Prostate gland (tissue), 2 donors: ENCODE results near the gene BBS9. TPM values are rescaled to one million over a fixed set of nuclear protein-coding genes. Genes with fewer than 3 reads are reported as not detected.

Experiments used
- DNase-seq: peaks from one replicate; pipeline ENCODE4 v3.0.0-alpha.2; 2019; ENCODE audit warnings: low spot score
- H3K27ac ChIP-seq, 2 donors: fragments of 200-600 bp; sonication (generic); 2 replicates each; pipeline ENCODE4 v1.5.1; 2017 to 2019
- H3K27me3 ChIP-seq: fragments of 200-600 bp; sonication (generic); replicated peaks from 2 replicates; pipeline ENCODE4 v1.5.1; 2019; ENCODE audit not compliant: insufficient read depth
- H3K36me3 ChIP-seq, 2 donors: fragments of 200-600 bp; sonication (generic); 1 replicate in 1 of 2; 2 replicates in 1 of 2; pipeline versions ENCODE4 v1.5.1 to v1.8.1; 2017 to 2019
- H3K4me1 ChIP-seq: fragments of 200-600 bp; sonication (generic); replicated peaks from 2 replicates; pipeline ENCODE4 v1.5.1; 2019
- H3K4me3 ChIP-seq, 2 donors: fragments of 200-600 bp; sonication (generic); 2 replicates each; pipeline ENCODE4 v1.5.1; 2017 to 2019
- H3K9me3 ChIP-seq: fragments of 200-600 bp; sonication (generic); 2 replicates; pipeline ENCODE4 v1.5.1; 2017
- POLR2A ChIP-seq: fragments of 450-650 bp; IDR thresholded peaks from one replicate; pipeline ENCODE4 v1.6.1; 2016; ENCODE audit warnings: antibody characterized with exemption, mild to moderate bottlenecking
- POLR2AphosphoS5 ChIP-seq: sonication (generic); formaldehyde crosslinking; IDR thresholded peaks from one replicate; pipeline ENCODE4 v1.6.1; 2017; ENCODE audit warnings: antibody characterized with exemption
- WGBS: methylation state at CpG from one replicate; pipeline ENCODE4 v1.1.5; 2018; 5-methylcytosine and 5-hydroxymethylcytosine counted together
- intact Hi-C: fragments of 100-400 bp; cut with DNase I; formaldehyde crosslinking; loops from one replicate; pipeline ENCODE4 v1.14.2; 2022
- total RNA-seq, 2 donors: library from RNA; depleted of rRNA; stranded (reverse); fragments of >200 nt; gene quantifications; one replicate each; pipeline ENCODE4 v1.1.0, GENCODE V29; 2016
- TF ChIP-seq, protein P1 (sequence below), 4 experiments: fragments of 200-600 bp in 2 of 4; fragments of 450-650 bp in 2 of 4; sonication (generic) in 2 of 4; IDR thresholded peaks; 1 replicate in 3 of 4; 2 replicates in 1 of 4; pipeline ENCODE4 v1.5.1; 2016 to 2019; ENCODE audit warnings: antibody characterized with exemption in 4 of 4, mild to moderate bottlenecking in 2 of 4, moderate library complexity in 2 of 4

The BBS9 gene
- total RNA-seq, 2 donors from 2014 or later, result 19.6 to 36.8 TPM

DNA sequence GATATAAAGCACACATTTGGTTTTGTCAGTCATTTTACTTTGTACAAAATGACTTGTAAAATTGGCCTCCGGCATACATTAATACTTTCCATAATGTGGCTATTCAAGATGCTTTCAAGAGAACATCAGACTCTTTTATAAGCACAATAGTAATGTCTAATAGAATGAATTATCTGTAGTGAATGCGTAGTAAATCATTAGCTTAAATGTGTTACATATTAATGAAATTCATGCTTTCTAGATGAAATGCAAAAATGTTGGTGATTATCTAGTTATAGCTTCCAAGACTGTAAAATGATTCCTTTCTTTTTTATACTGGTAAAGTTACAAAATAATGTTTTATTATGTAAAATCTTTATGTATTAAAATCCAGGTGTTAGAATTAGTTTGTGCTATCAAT is 144.0 kb downstream of the BBS9 start:
- H3K27ac ChIP-seq, result no peak overlapping the region
- DNase-seq, result no peak
- no peaks in the 10 kb centered on the region for H3K9me3 ChIP-seq
- no peaks in the 10 kb centered on the region for H3K36me3 ChIP-seq
- intact Hi-C loops, result no loop called here
- no peak for TF ChIP-seq POLR2A
- H3K4me1 ChIP-seq, result no peaks in the 10 kb centered on the region
- H3K4me3 ChIP-seq, result no peak overlapping the region
- H3K27me3 ChIP-seq, result no peaks in the 10 kb centered on the region
- 97% methylated on average over 2 of the region's 2 CpGs for WGBS

DNA sequence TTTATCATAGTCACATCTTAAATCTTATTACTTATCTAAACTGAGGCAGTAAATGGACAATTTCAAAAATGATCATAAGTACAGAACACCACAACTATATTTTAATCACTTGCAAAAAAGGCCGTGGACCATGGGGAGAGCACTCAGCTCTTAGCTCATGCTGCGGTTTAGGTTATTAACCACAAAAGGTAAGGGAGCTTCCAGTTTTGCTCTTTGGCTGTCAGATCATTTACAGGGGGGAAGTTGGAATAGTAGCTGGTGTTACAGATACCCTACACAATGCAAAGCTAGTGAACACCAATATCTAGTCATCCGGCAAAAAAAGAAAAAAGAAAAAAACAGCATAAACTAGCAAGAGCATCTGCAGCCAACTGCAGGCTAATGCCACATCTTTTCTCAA is 147.0 kb downstream of the BBS9 start:
- Histone ChIP-seq H3K4me3 (no peak overlapping the region), H3K9me3 (no peaks in the 10 kb centered on the region), H3K27me3 (no peaks in the 10 kb centered on the region), H3K36me3 (no peaks in the 10 kb centered on the region), H3K27ac (no peak overlapping the region), H3K4me1 (no peaks in the 10 kb centered on the region)
- WGBS, result 93% methylated on average over 3 of the region's 3 CpGs
- TF ChIP-seq POLR2AphosphoS5 (no peak), POLR2A (no peak)
- TF ChIP-seq, protein P1, sequence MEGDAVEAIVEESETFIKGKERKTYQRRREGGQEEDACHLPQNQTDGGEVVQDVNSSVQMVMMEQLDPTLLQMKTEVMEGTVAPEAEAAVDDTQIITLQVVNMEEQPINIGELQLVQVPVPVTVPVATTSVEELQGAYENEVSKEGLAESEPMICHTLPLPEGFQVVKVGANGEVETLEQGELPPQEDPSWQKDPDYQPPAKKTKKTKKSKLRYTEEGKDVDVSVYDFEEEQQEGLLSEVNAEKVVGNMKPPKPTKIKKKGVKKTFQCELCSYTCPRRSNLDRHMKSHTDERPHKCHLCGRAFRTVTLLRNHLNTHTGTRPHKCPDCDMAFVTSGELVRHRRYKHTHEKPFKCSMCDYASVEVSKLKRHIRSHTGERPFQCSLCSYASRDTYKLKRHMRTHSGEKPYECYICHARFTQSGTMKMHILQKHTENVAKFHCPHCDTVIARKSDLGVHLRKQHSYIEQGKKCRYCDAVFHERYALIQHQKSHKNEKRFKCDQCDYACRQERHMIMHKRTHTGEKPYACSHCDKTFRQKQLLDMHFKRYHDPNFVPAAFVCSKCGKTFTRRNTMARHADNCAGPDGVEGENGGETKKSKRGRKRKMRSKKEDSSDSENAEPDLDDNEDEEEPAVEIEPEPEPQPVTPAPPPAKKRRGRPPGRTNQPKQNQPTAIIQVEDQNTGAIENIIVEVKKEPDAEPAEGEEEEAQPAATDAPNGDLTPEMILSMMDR (IDR thresholded peaks at IDR 0.05), result no peak
- intact Hi-C loops, result no loop called here
- DNase-seq, result no peak

DNA sequence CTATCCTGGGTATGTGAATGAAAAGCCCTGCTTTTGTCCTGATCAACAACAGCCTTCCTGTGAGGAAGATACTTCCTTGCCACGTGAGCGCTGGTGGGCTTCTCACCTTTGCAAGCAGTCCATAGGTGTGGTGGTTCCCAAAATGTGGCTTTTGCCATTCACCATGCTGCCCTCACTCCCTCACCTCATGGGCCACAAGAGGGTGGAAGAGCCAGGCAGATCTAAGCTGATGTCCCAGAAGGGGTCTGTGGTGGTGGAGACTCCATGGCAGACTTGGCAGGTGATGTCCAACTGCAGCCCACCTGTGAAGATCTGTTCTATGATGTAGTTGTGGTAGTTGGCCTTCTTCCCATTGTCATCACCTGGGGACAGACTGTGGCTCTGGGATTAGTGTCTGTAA is 147.4 kb downstream of the BBS9 start:
- DNase-seq, result no peak
- WGBS, result 100% methylated on average over 2 of the region's 2 CpGs
- no peak overlapping the region for H3K27ac ChIP-seq
- no peaks in the 10 kb centered on the region for H3K9me3 ChIP-seq
- TF ChIP-seq, protein P1 (IDR thresholded peaks at IDR 0.05), result no peak
- TF ChIP-seq POLR2A (no peak), POLR2AphosphoS5 (no peak)
- no peaks in the 10 kb centered on the region for H3K27me3 ChIP-seq
- intact Hi-C loops, result no loop called here
- no peaks in the 10 kb centered on the region for H3K4me1 ChIP-seq
- no peaks in the 10 kb centered on the region for H3K36me3 ChIP-seq
- H3K4me3 ChIP-seq, result no peak overlapping the region

DNA sequence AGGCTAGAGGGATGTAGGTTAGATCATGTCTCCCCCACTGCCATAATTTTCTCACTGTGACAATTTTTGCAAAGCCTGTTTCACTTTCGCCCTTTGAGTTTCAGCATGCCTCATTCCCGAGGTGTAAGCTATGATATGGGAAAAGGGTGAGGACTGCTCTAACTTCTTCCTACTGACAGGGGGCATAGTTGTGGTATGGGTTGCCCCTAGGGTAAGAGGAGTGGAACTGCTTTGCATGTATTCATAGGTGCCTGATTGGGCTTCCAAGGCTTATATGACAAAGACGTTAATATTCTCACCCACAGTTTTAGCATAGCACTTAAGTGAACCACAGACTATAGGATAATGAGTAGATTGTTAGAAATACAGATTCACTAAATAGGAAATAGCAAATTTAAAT is 148.7 kb downstream of the BBS9 start:
- 96% methylated on average over 3 of the region's 3 CpGs for WGBS
- TF ChIP-seq, protein P1 (IDR thresholded peaks at IDR 0.05), result no peak
- TF ChIP-seq POLR2A (no peak), POLR2AphosphoS5 (no peak)
- H3K27ac ChIP-seq, result no peak overlapping the region
- H3K4me1 ChIP-seq, result no peaks in the 10 kb centered on the region
- no peak overlapping the region for H3K4me3 ChIP-seq
- no peaks in the 10 kb centered on the region for H3K9me3 ChIP-seq
- no peaks in the 10 kb centered on the region for H3K36me3 ChIP-seq
- intact Hi-C loops, result no loop called here
- no peaks in the 10 kb centered on the region for H3K27me3 ChIP-seq
- DNase-seq, result no peak

DNA sequence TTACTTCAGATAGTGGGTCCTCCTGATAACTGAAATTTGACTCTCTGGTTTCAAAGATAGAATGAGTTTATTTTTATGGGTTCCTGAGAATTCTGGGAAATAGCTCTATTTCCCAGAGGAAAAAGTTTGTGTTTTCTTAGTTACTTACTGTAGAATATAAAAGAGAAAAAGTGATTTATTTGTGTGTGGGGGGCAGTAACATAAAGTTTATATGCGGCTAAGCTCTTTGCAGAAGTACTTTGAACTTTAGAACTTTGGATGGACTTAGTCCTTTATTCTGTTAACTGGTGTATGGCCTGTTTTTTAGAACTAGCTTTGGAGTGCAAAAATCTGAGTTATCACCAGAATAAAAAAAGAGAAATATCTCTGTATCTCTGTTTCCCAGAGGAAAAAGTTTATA is 157.1 kb downstream of the BBS9 start:
- no peak for DNase-seq
- 90% methylated on average over 1 of the region's 1 CpG for WGBS
- Histone ChIP-seq H3K4me1 (no peaks in the 10 kb centered on the region), H3K9me3 (no peaks in the 10 kb centered on the region), H3K4me3 (no peak overlapping the region), H3K36me3 (no peaks in the 10 kb centered on the region), H3K27ac (no peak overlapping the region), H3K27me3 (no peaks in the 10 kb centered on the region)
- no peak for TF ChIP-seq POLR2A
- TF ChIP-seq, protein P1 (IDR thresholded peaks at IDR 0.05), result no peak
- TF ChIP-seq POLR2AphosphoS5, result no peak
- intact Hi-C loops, result no loop called here
